Measurements from ENCODE around the gene MRE11.
"Not testable (repeated sequence)": the region's sequence is repeated elsewhere in the genome, so short reads cannot be mapped to it uniquely, and the experiment has no call there.

The MRE11 gene

DNA sequence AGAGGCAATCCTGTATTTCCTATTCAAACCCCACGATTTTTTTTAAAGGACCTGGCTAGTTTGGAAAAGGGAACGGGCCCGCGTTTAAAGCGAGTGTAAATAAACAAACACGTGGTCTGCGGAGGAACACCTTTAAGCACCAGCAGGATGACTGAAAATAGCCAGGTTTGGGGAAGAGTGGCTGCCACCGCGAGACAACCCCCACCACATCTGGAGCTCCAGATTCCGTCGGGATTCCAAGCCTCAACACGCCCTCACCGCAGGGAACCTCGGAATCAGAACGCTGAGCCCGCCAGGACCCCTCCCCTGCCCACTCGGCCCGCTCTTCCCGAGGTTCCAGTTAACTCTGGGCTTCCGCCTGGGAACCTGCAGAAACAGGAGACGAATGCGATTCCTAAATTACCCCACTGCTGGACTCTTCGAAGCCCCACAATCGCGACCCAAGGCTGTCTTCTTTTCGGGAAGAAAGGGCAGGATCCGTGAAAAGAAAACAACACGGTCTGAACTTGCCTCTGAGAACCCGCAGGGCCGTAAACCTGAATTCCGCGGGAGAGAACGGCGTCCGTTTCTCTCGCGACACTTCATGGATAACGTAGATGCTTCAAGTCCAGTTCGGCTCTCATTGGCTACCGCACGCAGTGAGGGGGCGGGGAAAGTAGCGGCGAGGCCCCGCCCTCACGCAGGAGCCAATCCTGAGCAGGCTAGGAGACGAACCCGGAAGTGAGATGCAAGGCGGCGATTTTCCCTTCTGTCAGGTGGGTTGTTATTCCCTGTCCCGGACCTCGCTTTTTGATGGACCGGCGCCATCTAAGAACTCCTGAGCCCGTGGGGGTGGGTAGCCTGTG is at the start of gene MRE11, which contains the start of gene ANKRD49:
MRE11 (minus strand) TSS at position 564 of the 845 bp plus-strand sequence. CDS start 1,043 bp downstream, outside the sequence.
ANKRD49 (plus strand) TSS at position 704 of the 845 bp plus-strand sequence. CDS start 2,710 bp downstream, outside the sequence.
- peak; percentile 98 for DNase-seq

DNA sequence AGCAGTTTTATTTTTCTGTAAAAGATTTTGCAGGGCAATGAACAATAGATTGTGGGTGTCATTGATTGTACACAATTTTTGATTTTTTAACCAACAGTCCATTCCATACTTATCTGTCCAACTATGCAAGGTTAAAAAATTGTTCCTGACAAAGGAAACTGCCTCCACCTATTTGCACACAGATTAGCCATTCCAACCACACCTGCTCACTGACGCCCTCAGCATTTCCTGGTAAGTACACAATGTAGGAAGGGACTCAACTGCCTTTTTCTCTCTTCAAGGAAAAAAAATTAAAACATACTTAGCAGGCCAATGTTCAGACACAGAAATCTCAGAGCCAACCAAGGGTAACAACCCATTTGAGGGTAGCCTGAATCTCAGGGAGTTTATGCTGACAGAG is 45.8 kb upstream of the MRE11 start:
- DNase-seq, result no peak

DNA sequence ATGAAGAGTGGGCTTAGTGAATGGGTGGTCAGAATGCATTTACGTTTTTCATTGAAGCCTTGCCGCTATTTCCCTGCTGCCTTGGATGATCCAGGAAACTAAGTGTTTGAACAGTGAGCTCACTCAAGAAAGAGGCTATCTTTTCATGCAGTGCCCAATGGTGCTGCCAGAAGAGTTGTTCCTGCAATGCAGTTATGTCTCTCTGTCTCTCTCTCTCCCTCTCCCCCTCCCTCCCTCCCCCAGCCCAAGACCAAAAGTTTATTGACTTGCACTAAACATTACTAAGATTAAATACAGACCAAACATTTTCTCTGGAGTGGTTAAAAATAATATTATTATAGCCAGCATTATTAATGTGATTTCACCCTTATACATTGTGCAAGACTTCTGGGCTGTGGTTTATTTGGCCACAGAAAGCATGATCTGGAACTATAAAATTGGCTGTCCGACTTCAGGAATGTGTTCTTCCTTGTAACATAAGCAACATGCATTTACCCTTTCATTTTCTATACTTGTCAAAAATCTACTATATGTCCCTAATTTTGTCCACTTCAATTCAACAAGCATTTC is 43.5 kb upstream of the MRE11 start:
- DNase-seq, result no peak

DNA sequence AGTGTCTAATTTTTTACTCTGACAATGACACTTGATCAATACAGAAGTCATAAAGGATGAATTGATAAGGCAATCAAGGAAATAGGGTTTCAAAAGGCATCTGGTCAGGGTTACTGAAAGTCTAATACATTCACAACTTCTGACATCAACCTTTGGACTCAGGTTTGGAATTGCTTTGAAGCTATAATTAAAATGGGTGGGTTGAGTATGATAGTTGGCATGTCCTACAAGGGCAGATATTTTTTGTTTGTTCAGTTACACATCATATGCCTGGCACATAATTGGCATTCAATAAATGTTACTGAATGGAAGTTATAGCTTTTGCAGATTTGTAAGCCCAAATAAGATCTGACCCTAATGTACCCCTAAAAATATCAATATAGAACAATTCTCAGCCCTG is 42.7 kb upstream of the MRE11 start:
- DNase-seq, result no peak

DNA sequence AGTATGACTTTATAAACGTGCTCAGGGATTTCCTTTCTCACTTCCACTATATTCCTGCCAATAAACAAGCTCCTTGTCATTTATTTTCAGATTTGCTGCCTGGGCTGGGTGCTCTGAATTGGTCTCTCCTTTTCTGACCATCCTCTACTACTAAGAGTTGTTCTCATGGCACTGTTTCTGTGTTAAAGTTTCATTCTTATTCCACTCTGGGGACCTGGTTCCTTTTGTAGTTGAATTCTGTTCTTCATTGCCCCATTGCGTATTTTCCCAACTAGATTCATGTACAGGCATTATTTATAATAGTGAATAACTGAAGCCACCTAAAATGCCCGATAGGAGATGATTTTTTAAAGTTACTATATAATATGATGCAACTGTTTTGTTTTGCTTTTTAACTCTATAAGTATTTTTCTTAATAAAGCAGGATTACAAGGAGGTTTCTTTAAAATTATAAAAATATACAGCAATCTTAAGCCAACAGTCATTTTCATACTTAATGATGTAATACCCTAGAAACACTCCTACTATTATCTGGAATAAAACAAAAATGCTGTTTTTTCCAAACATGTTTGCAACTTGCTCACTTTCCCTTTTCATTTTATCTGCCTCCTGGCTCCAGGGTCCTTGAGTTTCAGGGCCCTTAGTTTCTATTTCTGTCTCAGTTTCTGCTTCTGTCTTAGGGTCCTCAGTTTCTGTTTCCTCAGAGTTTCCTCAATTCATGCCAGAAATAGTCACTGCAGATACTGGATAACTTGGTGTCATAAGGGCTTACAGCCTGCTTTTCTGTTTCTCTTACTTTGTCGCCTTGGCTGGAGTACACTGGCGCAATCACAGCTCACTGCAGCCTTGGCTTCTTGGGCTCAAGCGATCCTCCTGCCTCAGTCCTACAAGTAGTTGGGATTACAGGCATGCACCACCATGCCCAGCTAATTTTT is 40.3 kb upstream of the MRE11 start:
- DNase-seq, result no peak

DNA sequence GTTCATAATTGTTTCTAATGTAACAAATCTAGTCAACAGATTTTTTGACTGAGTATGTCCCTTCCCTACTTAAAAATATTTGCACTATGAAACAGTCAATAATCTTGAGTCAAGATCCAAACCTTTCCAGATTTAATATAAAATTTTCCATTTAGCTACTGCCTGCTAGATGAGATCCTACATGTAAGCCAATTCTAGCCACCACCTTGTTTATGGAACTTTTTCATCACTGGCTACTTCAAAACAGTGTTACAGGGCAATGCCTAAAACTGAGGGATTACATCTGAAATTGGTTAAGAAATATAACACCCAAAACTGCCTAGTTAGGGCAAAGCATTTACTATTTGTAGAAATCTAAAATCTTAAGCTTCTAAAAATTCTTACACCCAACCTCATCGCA is 39.6 kb upstream of the MRE11 start:
- DNase-seq, result no peak

DNA sequence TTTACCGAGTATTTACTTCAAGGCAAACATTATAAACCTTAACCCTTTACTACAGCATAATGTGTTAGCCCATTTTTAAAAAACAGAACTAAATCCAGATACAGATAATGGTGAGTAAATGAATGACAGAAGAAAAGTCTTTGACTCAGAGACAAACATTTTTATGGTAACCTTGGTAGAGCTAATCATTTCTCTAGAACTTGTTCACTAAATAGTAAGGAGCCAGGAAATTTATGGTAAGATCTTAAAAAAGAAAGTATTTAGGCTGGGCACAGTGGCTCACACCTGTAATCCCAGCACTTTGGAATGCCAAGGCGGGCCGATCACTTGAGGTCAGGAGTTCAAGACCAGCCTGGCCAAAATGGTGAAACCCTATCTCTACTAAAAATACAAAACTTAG is 38.6 kb upstream of the MRE11 start:
- DNase-seq, result no peak

DNA sequence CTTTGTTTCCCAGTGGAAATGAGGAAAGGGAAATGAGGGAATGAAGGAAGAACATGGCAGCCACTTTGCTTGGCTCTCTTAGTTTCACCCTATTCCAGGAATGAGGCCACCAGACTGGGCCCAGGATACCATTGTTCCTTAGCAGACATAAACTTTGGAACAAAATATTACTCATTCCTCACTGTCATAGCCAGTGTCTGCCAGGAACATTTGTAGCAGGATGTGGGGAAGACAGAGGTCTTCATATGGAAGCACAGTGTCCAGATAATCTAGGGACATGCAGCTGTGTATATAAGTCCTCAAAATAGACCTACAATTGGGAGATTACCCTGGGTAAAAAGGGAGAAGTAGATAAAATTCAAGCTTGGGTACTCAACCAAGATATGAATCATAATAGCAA is 34.9 kb upstream of the MRE11 start:
- no peak for DNase-seq

DNA sequence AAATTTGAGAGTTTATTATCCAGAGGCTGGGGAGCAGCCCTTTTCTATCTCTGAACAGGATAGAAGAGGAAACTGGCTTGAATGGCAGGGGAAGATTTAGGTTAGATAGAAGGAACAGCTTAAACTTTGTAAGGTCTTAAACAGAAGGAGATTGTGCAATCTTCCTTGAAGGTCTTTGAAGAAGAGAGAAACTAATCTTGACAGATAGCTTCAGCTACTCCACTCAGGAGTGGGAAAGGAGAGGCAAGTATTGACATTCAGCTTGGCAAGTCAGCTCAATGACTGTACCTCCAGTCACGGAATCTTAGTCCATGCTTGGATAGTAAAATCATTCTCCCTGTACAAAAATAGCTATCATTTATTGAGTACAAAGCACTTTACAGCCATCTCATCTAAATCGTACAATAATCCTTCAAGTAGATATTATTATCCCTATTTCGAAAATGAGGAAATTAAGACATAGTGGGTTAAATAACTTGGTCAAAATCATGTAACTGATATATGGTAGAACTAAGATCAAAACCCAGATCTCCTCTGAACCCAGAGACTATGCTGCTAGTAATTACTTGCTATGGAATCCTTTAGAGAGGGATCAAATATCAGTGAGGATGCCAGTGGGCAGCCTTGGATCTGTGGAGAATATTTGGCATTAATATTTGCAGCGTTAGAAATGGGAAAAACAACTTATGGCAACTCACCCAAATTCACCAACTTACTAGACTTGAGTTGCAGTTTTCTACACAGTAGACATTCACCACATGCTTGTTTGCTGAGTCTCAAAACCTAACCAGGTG is 33.2 kb upstream of the MRE11 start:
- DNase-seq, result no peak

DNA sequence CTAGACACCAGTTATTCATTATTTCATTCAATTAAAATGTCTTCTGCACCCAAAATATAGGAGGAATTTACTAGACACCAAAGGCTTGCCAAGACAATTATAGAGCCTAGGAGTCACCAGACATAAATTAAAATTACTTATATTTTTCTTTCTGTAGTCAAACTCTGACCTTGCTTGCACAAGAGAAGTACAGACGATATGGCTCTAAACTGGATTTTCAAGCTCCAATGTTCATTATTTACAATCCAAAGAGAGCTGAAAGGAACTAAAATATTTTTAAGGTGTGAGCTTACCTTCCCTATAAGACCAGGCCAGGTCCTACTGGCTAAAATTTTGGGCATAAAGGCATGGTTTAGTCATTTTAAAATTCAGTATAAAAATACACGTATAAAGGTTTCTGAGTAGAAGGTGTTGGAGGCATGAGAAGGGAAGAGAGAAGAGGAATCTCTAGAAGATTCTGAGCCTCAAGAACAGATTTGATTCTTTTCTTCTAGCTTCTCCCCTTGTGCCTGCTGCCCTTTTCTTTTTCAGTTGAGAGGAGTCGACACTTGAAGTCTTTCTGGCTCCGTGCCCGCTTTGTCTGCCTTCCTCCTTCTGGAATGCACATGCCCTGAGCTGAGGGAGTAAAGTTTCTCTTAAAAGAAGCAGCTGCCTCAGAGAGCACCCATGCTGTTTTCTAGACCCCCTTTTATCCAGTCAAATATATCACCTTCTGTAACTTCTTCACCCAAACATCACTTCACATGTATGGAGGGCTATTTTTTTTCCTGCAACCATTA is 32.1 kb upstream of the MRE11 start:
- DNase-seq, result peak; percentile 71

DNA sequence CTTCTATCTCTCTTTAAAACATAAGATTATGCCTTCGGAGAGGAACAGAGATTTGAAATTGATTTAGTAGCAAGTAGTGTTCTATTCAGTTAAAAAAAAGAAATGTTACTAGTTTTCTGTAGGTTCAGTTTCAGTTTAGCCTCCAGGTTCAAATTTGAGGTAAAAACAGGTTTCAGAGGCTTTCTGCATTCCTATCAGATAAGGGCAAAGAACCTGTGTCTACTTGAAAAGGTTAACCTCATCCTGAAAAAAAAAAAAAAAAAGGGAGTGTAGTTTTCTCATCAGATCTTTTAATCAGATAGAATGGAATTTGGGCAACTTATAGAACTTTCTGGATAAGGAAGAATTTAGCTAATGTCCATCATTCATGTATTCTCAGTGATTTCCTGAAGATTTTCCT is 30.7 kb upstream of the MRE11 start:
- no peak for DNase-seq

DNA sequence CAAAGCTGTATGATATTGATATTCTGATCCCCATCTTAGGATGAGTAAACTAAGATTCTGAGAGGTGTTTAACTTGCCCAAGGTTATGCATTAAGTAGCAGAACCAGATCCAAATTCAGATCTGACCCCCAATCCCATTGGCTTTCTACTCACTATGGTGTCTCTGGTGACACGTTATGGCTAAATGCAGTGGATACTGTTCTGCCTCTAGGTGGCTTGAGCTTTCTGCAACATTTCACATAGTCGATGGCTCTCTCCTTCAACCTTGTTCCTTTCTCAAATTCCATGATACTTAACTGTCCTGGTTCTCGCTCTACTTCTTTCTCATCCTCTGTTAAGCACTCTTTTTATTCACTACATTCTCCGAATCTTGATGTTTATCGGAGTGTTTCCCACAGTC is 28.0 kb upstream of the MRE11 start:
- no peak for DNase-seq

DNA sequence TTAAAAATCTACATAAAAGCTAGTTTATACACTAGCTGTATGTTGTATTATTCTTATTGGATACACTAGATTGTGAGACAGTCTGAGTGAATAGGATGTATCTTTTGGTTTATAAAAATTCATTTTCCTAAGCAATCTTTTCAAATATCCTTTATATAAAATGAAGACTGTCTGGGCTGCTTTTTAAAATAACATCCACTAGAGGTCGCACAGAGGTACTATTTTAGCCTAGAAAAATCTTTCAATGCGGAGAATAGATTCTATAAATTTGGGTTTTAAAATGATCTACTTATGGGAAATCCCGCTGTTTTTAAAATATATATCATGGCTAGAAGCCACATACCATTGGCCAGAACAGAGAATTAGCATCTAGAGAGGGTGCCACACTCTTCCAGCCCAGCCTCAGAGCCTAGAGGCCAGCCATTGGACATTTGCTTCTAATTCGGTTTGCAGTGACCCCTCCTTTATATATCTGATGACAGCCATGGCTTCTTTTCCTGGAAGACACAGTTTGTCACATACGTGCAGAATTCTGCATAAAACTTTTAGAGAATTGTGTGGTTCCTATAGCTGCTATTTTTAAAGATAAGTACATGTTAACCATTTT is 25.9 kb upstream of the MRE11 start:
- DNase-seq, result peak; percentile 23

DNA sequence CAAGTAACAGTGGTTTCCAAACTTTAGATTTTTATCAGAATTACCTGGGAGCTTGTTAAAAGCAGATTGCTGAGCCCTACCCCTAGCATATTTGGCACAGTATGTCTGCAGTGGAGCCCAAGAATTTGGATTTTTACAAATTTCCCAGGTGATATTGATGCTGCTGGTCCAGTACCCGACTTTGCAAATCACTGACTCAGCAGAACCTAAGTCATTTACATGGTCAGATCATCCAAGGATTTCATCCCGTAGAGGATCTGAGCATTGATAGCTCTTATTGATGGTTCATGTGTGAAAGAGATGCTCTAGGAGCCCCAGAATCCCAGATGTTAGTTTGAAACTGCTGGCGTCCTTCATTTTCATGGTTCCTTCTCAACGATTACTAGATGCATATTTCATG is 24.7 kb upstream of the MRE11 start:
- DNase-seq, result no peak

DNA sequence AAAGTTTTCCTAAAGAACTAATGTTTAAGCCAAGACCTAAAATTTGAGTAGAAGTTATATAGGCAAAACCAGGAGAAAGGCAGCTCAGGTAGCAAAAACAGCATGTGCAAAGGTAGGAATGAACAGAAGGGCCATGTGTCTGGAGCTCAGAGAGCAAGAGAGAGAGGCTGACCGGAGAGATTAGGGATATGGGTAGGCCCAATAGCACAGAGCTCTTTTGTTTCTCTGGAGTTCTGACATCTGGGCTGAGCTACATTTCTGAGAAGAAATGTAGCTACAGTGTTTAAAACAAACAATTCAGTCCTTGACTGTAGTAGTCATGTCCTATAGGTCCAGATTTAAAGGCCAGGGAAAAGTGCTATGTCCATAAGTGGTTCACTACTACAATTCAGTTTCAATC is 23.1 kb upstream of the MRE11 start:
- DNase-seq, result no peak

DNA sequence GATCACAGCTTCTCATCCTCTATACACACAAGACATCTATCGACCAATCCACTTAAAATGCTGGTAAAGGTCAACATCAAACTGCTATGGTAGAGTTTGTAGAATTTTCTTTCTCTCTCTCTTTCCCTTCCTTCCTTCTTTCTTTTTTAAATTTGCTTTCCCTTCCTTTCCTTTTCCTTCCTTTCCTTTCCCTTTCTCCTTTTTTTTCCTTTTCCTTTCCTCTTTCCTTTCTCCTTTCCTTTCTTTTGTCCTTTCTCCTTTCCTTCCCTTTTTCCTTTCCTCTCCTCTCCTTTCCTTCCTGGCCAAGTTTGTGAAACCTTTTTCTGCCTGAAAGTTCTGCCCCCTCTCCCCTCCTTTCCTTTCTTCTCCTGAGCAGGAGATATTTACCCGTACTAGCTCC is 21.8 kb upstream of the MRE11 start:
- no peak for DNase-seq

DNA sequence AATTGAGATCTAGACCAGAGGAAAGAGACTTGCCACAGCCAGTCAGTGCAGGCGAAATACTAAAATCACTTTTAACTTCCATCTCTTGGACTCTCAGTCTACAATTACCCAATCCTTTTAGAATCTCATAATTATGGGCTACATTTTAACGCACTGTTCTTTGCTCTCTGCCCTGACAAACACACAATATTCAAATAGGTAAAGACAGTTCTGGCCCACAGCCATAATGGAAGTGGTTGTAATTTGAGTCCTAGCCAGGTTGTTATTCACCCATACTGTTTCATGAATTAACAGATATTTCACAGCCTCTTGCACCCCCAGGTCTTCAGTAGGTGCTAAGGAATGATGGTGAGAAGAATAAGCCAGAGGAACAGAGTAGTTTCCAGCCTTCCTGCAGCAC is 19.4 kb upstream of the MRE11 start:
- DNase-seq, result peak; percentile 27

DNA sequence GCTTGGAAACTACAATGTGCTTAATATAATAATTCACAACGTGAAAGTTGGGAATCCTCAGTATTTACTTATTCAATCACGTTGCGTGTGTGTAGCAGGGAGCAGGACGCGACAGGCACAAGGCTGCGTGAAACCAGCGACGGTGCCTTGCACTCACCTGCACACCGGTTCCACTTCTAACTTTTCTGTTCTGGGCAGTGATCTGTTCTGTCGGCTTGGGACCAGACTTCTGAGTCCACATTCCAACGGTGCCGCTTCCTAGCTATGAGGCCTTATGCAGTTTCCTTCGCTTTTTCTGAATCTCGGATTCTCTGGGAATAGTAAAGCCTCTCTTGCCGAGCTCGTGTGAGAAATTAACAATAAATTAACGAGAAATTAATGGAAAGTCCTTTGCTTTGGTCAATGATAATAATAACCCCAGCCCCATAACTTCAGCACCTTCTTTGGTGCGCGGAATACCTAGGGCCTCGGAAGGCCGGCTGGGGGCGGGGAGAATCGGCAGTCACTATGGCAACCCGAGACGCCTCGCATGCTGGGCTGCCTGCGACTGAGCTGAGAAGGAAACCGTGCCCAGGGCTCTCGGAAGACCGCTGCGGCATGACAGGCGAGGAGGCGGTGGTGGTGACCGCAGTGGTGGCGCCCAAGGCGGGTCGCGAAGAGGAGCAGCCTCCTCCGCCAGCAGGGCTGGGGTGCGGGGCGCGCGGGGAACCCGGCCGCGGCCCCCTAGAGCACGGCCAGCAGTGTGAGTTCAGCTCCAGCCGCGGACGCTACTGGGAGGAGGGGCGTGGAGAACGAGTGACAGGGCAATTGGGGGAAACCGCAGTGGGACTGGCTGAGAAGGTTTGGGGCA is 18.5 kb upstream of the MRE11 start, which contains the start of gene C11orf97:
C11orf97 (plus strand) TSS at position 530 of the 850 bp plus-strand sequence; CDS start at position 598, 68 bp downstream.
- no peak for DNase-seq

DNA sequence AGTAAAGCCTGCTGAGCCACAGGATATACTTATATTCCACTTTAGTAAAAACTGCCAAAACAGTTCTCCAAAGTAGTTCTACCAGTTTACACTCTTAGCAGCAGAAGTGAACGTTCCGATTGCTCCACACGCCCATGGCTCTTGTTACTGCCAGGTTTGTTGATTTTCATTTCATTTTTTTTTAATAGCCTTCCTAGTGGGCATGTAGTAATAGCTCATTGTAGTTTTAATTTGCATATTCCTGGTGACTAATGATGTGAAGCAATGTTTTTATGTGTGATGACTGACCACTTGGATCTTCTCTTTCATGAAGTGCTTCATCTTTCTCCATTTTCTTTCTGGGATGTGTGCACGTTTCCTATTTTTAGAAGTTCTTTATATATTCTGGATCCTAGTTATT is 13.8 kb upstream of the MRE11 start:
- no peak for DNase-seq

DNA sequence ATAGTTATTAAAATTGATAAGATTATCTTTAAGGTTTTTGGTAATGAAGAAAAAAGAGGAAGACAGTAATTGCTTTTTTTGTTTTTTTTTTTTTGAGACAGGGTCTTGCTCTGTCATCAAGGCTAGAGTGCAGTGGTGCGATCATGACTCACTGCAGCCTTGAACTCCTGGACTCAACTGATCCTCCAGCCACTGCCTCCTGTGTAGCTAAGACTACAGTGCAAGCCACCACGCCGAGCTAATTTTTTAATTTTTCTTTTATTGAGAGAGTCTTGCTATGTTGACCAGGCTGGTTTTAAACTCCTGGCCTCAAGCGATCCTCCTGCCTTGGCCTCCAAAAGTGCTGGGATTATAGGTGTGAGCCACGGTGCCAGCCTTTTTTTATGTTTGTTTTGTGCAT is 12.9 kb upstream of the MRE11 start:
- DNase-seq, result not testable (repeated sequence)
